Suppressor macrophage treated with lipopolysaccharide for 4 hours (primary cell): ENCODE measurements around the gene KRTAP4-1.
"Not testable (repeated sequence)": the region's sequence is repeated elsewhere in the genome, so short reads cannot be mapped to it uniquely, and the experiment has no call there.

Source experiments
- DNase-seq: peaks from one replicate; pipeline ENCODE4 v3.0.0-alpha.2; 2020

KRTAP4-1 gene

DNA sequence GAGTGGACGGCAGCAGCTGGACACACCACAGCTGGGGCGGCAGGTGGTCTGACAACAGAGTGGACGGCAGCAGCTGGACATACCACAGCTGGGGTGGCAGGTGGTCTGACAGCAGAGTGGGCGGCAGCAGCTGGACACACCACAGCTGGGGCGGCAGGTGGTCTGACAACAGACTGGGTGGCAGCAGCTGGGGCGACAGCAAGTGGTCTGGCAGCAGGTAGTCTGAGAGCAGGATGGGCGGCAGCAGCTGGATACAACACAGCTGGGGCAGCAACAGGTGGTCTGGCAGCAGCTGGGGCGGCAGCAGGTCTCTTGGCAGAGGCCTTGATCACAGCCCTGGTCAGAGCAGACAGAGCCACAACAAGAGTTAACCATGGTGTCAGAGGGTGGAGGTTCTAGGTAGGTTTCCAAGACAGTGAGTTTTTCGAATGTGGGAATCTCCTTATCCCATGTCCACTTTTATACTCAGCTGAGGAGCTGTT, at the start of gene KRTAP4-1:
Gene KRTAP4-1 (minus strand): TSS at position 432 of the 482 bp plus-strand sequence. CDS start 57 bp downstream, at position 375.
- no peak for DNase-seq

DNA sequence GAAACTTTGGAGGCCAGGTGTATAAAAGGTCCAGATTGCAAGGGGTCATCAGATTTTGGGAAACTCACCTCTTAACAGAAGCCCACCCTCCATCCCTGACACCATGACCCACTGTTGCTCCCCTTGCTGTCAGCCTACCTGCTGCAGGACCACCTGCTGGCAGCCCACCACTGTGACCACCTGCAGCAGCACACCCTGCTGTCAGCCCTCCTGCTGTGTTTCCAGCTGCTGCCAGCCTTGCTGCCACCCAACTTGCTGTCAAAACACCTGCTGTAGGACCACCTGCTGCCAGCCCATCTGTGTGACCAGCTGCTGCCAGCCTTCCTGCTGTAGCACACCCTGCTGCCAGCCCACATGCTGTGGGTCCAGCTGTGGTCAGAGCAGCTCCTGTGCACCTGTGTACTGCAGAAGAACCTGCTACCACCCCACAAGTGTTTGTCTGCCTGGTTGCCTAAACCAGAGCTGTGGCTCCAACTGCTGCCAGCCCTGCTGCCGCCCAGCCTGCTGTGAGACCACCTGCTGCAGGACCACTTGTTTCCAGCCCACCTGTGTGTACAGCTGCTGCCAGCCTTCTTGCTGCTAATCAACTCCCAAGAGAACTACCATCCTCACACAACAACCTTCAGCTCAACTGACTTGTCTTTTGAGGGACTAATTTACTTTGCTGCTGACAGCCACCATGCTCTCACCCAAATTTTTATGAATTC, 47.8 kb upstream of the KRTAP4-1 start, which contains the start of gene KRTAP9-3:
Gene KRTAP9-3 (plus strand): TSS at position 51 of the 707 bp plus-strand sequence. CDS start 53 bp downstream, at position 104.
- not testable (repeated sequence) for DNase-seq

DNA sequence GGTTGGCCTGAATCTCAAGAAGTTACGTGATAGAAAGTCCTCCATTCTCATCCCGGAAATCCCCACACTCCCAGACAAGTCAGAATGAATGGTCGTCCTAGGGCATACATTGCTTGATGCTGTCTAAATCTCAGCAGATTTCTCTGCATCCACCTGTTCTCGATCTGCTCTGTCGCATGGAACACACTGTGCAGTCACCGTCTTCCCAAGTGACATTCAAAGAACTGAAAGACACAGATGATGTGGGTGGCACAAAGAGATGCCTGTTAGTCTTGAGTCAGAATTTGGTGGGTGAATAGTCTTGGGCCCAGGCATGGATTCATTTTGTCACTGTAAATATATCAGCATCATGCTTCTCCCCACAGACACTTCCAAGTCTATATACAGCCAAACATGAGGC, 47.0 kb upstream of the KRTAP4-1 start:
- DNase-seq = no peak

DNA sequence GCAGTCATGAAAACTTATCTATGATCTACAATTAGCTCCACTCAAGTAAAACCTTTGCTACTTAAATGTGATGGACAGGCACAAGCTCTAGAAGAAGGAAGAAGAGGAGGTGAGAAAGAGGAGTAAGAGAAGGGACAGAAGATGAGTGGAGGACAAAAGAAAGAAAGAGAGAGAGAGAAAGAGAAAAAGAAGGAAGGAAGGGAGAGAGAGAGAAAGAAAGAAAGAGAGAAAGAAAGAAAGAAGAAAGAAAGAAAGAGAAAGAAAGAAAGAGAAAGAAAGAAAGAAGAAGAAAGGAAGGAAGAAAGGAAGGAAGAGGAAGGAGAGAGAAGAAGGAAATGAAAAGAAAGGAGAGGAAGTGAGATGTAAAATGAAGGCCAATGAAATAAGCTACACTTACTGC, 45.4 kb upstream of the KRTAP4-1 start:
- DNase-seq = no peak

DNA sequence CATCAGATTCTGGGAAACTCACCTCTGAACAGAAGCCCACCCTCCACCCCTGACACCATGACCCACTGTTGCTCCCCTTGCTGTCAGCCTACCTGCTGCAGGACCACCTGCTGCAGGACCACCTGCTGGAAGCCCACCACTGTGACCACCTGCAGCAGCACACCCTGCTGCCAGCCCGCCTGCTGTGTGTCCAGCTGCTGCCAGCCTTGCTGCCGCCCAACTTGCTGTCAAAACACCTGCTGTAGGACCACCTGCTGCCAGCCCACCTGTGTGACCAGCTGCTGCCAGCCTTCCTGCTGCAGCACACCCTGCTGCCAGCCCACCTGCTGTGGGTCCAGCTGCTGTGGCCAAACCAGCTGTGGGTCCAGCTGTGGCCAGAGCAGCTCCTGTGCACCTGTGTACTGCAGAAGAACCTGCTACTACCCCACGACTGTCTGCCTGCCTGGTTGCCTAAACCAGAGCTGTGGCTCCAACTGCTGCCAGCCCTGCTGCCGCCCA, 41.9 kb upstream of the KRTAP4-1 start, which contains the start of gene KRTAP9-2:
Gene KRTAP9-2 (plus strand): TSS at position 51 of the 498 bp plus-strand sequence. CDS start 7 bp downstream, at position 58.
- not testable (repeated sequence) for DNase-seq

DNA sequence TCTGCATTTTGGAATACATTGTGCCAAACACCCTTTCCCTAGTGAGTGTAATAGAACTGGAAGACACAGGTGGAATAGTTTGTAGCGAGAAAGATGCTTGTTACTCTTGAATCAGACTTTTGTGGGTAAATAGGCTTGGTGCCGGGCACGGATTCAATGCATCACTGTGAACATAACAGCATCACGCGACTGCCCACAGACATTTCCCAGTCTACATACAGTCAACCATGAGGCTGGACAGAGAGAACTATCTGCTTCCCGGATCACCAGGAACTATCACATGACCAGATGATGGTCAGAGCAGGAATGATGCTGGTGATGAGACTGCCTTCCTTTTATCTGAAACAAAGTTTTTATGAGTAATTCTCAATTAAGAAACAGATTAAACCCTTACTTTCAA, 41.3 kb upstream of the KRTAP4-1 start:
- DNase-seq = no peak

DNA sequence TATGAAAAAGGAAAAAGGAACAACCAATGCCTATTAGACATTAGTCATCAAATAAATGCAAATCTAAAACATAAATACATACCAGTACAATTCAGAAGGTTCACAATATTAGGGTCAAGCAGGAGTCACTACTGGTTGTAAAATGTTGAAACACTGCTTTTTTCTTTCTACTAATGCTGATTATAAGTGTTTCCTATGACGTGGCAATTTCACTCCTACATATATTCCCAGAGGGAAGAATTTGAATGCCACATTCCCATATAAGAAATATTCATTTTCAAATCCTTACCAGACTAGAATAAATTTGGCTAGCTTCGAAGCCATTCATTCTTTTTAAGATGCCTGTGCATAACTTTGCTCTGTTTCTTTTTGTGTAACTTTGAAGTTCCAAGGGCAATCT, 39.1 kb upstream of the KRTAP4-1 start:
- no peak for DNase-seq

DNA sequence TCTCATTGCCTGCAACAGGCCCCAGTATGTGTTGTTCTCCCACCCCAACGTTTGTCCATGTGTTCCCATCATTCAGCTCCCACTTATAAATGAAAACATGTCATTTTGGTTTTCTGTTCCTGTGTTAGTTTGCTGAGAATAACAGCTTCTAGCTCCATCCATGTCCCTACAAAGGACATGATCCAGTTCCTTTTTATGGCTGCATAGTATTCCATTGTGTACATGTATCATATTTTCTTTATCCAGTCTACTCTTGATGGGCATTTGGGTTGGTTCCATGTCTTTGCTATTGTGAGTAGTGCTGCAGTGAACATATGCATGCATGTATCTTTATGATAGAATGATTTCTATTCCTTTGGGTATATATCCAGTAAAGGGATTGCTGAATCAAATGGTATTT, 31.0 kb upstream of the KRTAP4-1 start:
- DNase-seq = no peak

DNA sequence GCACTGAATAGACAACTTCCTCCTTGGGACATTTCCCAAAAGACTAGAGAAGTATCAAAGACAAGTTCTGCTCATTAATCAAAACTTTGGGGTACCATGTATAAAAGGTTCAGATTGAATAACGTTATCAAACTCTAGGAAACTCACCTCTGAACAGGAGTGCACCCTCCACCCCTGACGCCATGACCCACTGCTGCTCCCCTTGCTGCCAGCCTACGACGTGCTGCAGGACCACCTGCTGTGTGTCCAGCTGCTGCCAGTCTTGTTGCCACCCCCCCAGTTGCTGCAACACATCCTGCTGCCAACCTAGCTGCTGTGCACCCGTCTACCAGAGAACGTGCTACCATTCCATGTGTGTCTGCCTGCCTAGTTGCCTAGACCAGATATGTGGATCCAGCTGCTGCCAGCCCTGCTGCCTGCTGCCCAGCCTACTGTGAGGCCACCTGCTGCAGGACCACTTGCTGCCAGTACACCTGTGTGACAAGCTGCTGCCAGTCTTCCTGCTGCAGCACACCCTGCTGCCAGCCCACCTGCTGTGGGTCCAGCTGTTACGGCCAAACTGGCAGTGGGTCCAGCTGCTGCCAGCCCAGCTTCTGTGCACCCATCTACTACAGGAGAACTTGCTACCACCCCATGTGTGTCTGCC, 27.9 kb upstream of the KRTAP4-1 start:
- no peak for DNase-seq

DNA sequence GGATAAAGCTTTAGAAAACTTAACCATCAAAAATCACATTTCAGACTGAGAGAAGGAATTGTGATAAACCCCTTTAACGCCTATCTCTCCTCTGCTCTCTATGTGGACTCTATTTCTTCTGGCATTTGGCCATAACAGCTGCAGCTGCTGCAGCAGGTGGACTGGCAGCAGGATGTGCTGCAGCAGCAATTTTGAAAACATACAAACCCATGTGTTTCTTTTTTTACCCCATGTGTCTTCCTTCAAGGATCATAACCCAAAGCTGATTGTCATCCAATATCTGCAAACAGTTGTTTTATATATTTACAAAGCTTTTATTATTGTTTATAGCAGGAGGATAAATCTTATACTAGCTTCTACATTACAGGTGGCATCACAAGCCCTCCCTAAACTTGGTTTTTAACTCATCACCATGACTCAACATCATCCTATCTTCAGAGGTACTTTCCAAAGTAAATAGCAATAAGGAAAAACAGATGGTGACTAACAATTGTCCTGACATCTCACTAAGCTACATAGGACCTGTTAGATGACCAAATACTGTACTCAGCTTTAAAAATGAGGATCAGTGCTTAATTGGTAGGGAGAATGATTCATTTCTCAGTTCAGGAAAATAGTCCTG, 27.2 kb upstream of the KRTAP4-1 start:
- DNase-seq = no peak

DNA sequence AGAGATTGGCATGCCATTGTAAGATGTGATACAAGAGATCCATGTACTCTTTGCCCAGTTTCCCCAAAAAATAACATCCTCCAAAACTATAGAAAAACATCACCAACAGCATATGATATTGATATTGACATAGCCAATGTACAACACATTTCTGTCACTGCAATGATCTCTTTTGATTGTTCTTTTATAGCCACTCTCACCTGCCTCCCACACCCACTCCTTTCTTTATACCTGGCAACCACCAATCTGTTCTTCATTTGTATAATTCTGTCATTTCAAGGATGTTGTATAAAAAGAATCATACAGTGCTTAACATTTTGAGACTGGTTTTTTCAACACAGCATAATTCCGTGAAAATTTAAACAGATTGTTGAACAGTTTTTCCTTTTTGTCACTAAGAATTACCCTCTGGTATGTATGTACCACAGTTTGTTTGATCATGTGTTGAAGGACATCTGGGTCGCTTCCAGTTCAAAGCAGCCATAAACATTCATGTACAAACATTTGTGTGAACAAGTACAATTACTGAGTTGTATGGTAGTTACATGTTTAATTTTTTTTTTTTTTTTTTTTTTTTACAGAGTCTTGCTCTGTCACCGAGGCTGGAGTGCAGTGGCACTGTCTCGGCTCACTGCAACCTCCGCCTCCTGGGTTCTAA, 14.8 kb upstream of the KRTAP4-1 start:
- DNase-seq = no peak

DNA sequence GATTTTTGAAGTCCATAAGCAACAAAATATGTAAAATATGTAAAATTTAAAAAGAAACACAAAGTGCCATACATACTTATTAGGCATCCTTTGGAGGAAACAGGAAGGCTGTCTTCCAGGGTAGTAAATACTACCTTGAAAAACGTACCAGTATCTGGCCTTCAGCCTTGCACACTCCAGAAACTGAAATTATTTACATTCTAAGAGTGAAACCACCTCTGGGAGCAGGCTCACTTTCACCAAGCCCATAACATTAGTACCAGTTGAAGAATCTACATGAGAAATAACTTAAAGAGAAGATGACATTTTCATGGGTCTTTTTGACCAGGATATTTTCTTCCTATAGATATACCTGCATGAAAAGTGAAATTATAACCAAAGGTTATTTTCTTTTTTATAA, 11.4 kb upstream of the KRTAP4-1 start:
- DNase-seq = no peak

DNA sequence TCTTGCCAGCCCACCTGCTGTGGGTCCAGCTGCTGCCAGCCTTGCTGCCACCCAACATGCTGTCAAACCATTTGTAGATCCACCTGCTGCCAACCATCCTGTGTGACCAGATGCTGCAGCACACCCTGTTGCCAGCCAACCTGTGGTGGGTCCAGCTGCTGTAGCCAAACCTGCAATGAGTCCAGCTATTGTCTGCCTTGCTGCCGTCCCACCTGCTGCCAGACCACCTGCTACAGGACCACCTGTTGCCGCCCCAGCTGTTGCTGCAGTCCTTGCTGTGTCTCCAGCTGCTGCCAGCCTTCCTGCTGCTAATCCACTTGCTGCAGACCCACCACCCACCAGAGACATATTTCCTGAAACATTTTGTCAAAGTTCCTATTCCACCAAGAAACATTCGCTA, 5.6 kb upstream of the KRTAP4-1 start:
- DNase-seq = no peak

DNA sequence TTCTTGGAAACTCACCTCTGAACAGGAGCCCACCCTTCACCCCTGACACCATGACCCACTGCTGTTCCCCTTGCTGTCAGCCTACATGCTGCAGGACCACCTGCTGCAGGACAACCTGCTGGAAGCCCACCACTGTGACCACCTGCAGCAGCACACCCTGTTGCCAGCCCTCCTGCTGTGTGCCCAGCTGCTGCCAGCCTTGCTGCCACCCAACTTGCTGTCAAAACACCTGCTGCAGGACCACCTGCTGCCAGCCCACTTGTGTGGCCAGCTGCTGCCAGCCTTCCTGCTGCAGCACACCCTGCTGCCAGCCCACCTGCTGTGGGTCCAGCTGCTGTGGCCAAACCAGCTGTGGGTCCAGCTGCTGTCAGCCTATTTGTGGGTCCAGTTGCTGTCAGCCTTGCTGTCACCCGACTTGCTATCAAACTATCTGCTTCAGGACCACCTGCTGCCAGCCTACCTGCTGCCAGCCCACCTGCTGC, 5.2 kb upstream of the KRTAP4-1 start, which contains the start of gene KRTAP9-1:
Gene KRTAP9-1 (plus strand): TSS at position 51 of the 482 bp plus-strand sequence. CDS start 0 bp downstream, at position 51.
- not testable (repeated sequence) for DNase-seq

DNA sequence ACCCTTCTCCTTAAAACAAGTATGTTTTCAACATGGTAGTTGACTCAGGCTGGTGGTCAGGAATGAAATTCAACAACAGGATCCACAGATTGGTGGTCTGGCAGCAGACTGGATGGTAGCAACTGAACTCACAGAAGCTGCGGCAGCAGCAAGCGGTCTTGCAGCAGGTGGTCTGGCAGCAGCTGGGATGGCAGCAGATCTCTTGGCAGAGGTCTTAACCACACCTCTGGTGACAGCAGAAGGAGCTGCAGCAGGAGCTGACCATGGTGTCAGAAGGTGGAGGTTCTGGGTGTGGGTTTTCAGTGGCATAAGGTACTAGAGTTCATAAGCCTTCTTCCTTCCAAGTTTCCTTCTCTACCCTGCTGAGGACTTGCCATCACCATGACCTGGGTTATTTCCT, 2.2 kb upstream of the KRTAP4-1 start:
- DNase-seq = no peak

DNA sequence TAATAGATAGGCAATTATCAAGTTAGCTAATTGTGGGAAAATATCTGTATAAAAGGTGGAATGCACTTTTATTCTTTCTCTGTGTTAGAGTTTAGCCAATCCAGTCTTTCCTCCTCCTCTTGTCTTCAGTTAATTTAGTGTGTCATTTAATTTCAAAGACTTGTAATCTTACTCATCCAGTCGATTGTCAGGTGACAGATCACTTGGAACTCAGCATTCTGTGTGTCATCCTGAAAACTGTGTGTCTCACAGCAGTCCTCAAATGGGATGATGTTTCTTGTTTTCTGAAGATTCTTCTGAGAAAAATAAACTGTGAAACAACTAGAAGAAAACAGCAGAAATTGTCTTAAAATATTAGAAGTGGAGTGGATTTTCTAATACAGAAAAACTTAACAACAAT, 290 bp upstream of the KRTAP4-1 start:
- no peak for DNase-seq

DNA sequence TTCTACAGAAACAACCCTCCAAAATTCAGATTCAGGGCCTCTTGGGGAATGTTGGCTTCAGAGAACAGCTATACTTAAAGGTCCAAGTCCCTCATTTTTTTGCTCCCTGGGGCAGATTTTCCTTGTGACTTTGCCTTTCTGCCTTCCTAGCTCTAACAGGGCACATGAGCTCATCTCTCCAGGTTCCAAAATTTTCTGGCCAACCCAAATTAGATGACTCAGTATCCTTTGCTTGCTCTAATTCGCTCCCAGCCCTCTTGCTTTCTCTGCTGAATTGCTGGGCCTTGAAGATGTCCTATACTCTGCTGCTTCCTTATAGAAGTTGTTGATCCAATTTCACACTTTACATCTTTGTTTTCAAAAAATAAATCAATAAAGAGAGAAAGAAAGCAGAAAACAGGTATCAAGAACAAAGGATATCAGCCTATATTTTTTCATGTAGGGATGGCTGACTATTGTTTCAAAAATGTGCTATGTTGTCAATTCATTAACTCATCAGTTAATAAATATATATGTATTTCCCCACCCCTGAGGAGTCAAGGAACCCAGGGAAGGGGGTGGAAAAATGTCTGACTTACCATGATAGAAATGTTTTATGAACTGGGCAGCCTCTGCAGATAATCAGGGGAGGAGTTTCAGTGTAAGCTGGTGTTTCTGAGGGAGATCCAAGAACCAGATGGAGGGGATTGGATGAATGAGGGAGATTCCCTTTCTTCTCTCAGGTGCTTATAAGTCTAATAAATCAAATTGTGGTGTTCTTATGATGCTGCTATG, 5.7 kb downstream of the KRTAP4-1 start:
- peak; percentile 5 for DNase-seq

DNA sequence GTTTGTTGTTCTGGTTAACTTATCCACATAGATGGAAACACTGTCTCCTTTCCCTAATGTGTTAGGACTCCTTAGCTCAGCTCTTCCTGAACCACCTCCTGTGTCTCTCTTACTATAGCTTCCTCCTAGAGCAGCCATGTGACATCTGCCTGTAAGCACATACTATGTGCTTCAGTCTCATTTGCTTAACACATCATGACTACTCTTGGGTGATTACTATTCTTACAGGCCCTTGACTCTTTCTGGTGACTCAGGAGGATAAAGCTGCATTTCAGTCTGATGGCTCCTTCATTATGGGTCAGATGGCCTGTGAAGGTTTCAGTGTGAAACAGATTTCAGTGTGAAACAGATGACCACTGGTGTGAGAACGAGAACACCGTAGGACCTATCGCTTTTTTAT, 6.4 kb downstream of the KRTAP4-1 start:
- DNase-seq = peak; percentile 76

DNA sequence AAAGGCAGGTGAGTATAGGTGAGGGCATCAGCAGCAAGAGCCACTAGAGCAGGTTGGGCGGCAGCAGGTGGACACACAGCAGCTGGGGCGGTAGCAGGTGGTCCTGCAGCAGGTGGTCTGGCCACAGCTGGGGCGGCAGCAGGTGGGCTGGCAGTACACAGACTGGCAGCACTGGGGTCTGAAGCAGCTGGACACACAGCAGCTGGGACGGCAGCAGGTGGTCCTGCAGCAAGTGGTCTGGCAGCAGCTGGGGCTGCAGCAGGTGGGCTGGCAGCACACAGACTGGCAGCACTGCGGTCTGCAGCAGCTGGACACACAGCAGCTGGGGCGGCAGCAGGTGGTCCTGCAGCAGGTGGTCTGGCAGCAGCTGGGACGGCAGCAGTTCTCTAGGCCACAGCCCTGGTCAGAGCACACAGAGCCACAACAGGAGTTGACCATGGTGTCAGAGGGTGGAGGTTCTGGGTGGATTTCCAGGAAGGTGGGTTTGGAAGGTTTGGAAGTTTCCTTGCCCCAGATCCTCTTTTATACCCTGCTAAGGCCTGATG, 6.9 kb downstream of the KRTAP4-1 start, which contains the start of gene KRTAP4-2:
Gene KRTAP4-2 (minus strand): TSS at position 495 of the 545 bp plus-strand sequence. CDS start 57 bp downstream, at position 438.
- DNase-seq = no peak

DNA sequence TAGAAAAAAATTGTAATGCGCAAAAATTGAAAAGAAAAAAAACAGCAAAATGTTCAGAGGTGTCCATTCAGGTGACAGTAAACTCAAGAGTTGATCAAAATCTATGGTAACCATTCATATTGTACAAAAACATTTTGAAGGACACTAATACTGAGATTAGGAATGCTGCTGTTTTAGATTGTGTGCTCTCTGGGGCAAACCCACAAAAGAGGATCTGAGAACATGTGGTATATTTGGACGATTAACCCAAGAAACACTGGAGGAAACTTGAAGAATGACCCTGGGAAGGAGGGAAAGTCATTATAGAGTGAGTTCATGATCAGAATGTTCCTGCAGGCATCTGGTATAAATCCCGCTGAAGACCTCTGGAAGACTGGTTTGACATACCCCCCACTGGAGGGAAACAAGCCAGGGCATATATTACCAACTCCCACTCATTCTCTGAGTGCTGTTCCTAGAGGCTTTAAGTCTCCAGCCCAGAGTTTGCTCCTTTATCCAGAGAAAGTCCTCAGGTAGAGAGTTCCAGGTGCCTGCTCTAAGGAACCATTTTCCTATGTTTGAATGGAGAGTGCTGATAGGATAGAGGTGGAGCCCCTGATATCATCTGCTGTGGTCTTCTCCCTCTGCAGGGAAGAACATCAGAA, 7.8 kb downstream of the KRTAP4-1 start:
- peak; percentile 38 for DNase-seq

DNA sequence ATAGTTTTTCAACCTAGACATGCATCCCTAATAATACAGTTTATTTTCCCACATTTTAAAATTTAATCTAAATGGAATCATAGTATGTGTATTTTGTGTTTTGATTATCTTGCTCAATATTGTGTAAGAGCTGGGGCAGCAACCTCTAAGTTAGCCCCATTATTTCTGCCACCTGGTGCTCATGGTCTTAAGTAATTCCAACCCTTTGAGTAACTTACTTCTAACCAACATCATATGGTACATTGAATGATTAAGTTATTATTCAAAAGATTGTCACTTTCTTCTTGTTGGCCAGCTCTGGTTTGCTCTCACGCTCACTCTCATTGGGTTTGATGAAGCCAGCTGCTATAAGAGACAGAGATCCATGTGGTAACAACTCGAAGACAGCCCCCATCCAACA, 12.8 kb downstream of the KRTAP4-1 start:
- no peak for DNase-seq
